Endodermal cell (in vitro differentiated cells): ENCODE results near the gene ANXA4. TPM values are rescaled to one million over a fixed set of nuclear protein-coding genes. Genes with fewer than 3 reads are reported as not detected.
"Not testable (repeated sequence)": the region's sequence is repeated elsewhere in the genome, so short reads cannot be mapped to it uniquely, and the experiment has no call there.

Source experiments
- DNase-seq: peaks from one replicate; pipeline ENCODE4 v3.0.0-alpha.2; 2017
- H3K27ac ChIP-seq: 2 replicates; pipeline ENCODE4 v1.5.1; 2013; ENCODE audit warnings: mild to moderate bottlenecking, low read depth, low read length, moderate library complexity
- H3K27me3 ChIP-seq: 2 replicates; pipeline ENCODE4 v1.6.1; 2013; ENCODE audit warnings: mild to moderate bottlenecking, low read length, moderate library complexity; ENCODE audit not compliant: insufficient read depth, control insufficient read depth, poor library complexity, severe bottlenecking
- H3K36me3 ChIP-seq: 2 replicates; pipeline ENCODE4 v1.7.0; 2013; ENCODE audit warnings: mild to moderate bottlenecking, low read length, moderate library complexity; ENCODE audit not compliant: control insufficient read depth, insufficient read depth
- H3K4me1 ChIP-seq: one replicate; pipeline ENCODE4 v1.7.0; 2013; ENCODE audit warnings: low read length; ENCODE audit not compliant: control insufficient read depth, insufficient read depth
- H3K4me3 ChIP-seq: 2 replicates; pipeline ENCODE4 v1.5.1; 2013; ENCODE audit warnings: mild to moderate bottlenecking, low read length, moderate library complexity
- H3K9ac ChIP-seq: 2 replicates; pipeline ENCODE4 v1.6.1; 2013; ENCODE audit warnings: mild to moderate bottlenecking, low read length, moderate library complexity; ENCODE audit not compliant: poor library complexity, severe bottlenecking; ENCODE audit errors: extremely low read depth
- H3K9me3 ChIP-seq: 2 replicates; pipeline ENCODE4 v1.6.1; 2013; ENCODE audit warnings: mild to moderate bottlenecking, low read length, moderate library complexity; ENCODE audit not compliant: control insufficient read depth
- H3K27ac Mint-ChIP-seq: 2 replicates; pipeline ENCODE4 v1.8.0; 2020; ENCODE audit warnings: mixed read lengths
- H3K27me3 Mint-ChIP-seq: 2 replicates; pipeline ENCODE4 v1.8.0; 2021; ENCODE audit warnings: mild to moderate bottlenecking, mixed read lengths; ENCODE audit not compliant: insufficient read depth
- H3K36me3 Mint-ChIP-seq: 2 replicates; pipeline ENCODE4 v1.8.0; 2020; ENCODE audit warnings: low read depth, mixed read lengths
- H3K4me1 Mint-ChIP-seq: 2 replicates; pipeline ENCODE4 v1.8.0; 2020; ENCODE audit warnings: mixed read lengths
- H3K4me3 Mint-ChIP-seq: 2 replicates; pipeline ENCODE4 v1.8.0; 2020; ENCODE audit warnings: mild to moderate bottlenecking, moderate library complexity, mixed read lengths
- H3K9me3 Mint-ChIP-seq: 2 replicates; pipeline ENCODE4 v1.8.0; 2020; ENCODE audit warnings: mild to moderate bottlenecking, mixed read lengths
- CTCF ChIP-seq: fragments of 200-600 bp; sonication (generic); conservative IDR thresholded peaks from 2 replicates; pipeline ENCODE4 v1.5.0; 2021; ENCODE audit warnings: antibody characterized with exemption, mild to moderate bottlenecking
- WGBS, 2 experiments: methylation state at CpG; one replicate each; pipeline versions ENCODE4 v1.1.5 to v1.1.7; 2013; ENCODE audit warnings: missing lambda C conversion rate in 2 of 2, mixed read lengths in 1 of 2; ENCODE audit not compliant: insufficient coverage in 1 of 2, insufficient read length in 1 of 2; 5-methylcytosine and 5-hydroxymethylcytosine counted together
- total RNA-seq, 2 donors: library from RNA; stranded (reverse); fragmentation: NEBNext Ultra II Directional in 1 of 2; extraction: Animal tissue kit (Norgen Biotek cat#: 25700) in 1 of 2; gene quantifications; 2 replicates in 1 of 2; 3 replicates in 1 of 2; pipeline ENCODE4 v1.2.1, GENCODE V29; 2021

ANXA4 gene
- total RNA-seq, 2 donors from 2014 or later: 18.0 to 21.4 TPM

GRCh38 chr2:69735686-69736085 is 6.2 kb upstream of the ANXA4 start:
- Histone ChIP-seq H3K27me3 (no peaks in the 10 kb centered on the region), H3K4me3 (no peak overlapping the region), H3K9ac (no peak overlapping the region), H3K9me3 (no peaks in the 10 kb centered on the region), H3K4me1 (no peaks in the 10 kb centered on the region), H3K36me3 (no peaks in the 10 kb centered on the region), H3K27ac (no peak overlapping the region)
- H3K36me3 Mint-ChIP-seq: no peaks in the 10 kb centered on the region
- no peak for DNase-seq
- 92 to 97% methylated on average over 3 of the region's 3 CpGs for WGBS, 2 experiments
- no peak overlapping the region for H3K27ac Mint-ChIP-seq
- H3K4me1 Mint-ChIP-seq: peaks cover 14% of the 10 kb centered on the region
- H3K9me3 Mint-ChIP-seq: no peaks in the 10 kb centered on the region
- H3K4me3 Mint-ChIP-seq: no peak overlapping the region
- no peak for TF ChIP-seq CTCF
- H3K27me3 Mint-ChIP-seq: peaks cover 6% of the 10 kb centered on the region

GRCh38 chr2:69738149-69738548 is 3.8 kb upstream of the ANXA4 start:
- not testable (repeated sequence) for H3K4me3 ChIP-seq, H3K9me3 Mint-ChIP-seq, H3K9ac ChIP-seq, H3K36me3 ChIP-seq, DNase-seq, H3K4me1 ChIP-seq, H3K36me3 Mint-ChIP-seq, H3K27ac Mint-ChIP-seq, H3K27ac ChIP-seq, H3K4me3 Mint-ChIP-seq, H3K9me3 ChIP-seq
- peaks cover 18% of the 10 kb centered on the region for H3K27me3 ChIP-seq
- Mint-ChIP-seq H3K4me1 (peaks cover 19% of the 10 kb centered on the region), H3K27me3 (peaks cover 15% of the 10 kb centered on the region)
- 100% methylated on average over 1 of the region's 3 CpGs; no CpG with 5 or more reads in 1 of the 2 experiments for WGBS, 2 experiments

DNA sequence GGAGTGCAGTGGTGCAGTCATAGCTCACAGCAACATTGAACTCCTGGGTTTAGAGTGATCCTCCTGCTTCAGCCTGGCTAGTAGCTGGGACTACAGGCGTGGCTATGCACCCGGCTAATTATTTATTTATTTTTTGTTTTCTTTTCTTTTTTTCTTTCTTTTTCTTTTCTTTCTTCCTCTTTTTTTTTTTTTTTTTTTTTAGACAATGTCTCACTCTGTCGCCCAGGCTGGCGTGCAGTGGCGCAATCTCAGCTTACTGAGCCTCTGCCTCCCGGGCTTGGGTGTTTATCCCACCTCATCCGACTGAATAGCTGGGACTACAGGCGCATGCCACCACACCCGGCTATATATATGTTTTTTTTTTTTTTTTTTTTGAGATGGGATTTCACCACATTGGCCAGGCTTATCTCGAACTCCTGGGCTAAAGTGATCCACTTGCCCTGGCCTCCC is 1.4 kb upstream of the ANXA4 start:
- no peak overlapping the region for H3K27ac Mint-ChIP-seq
- H3K4me3 ChIP-seq: no peak overlapping the region
- no peaks in the 10 kb centered on the region for H3K36me3 Mint-ChIP-seq

More for the DNA sequence above, 1.4 kb upstream of the ANXA4 start:
- Mint-ChIP-seq H3K9me3 (no peaks in the 10 kb centered on the region), H3K4me3 (peak overlapping the region; percentile 74), H3K4me1 (peaks cover 19% of the 10 kb centered on the region), H3K27me3 (peaks cover 19% of the 10 kb centered on the region)
- Histone ChIP-seq H3K9me3 (no peaks in the 10 kb centered on the region), H3K36me3 (no peaks in the 10 kb centered on the region), H3K27ac (no peak overlapping the region), H3K4me1 (no peaks in the 10 kb centered on the region), H3K27me3 (peaks cover 20% of the 10 kb centered on the region), H3K9ac (no peak overlapping the region)
- no peak for DNase-seq
- WGBS, 2 experiments: 67 to 92% methylated on average over 1 to 10 of the region's 10 CpGs
- TF ChIP-seq CTCF: no peak
